K562 (cell line): Measurements from ENCODE around the gene RAPGEFL1. TPM values are rescaled to one million over a fixed set of nuclear protein-coding genes. Genes with fewer than 3 reads are reported as not detected.
A peak's percentile ranks its signal among the peaks of the same experiment; 100 is the strongest.

Source experiments
- BRD4 ChIP-seq: fragments of 200-600 bp; sonication (generic); IDR thresholded peaks from 2 replicates; pipeline ENCODE4 v1.6.1; 2017; ENCODE audit warnings: inconsistent platforms
- DPF2 ChIP-seq: fragments of 450-650 bp; IDR thresholded peaks from 2 replicates; pipeline ENCODE4 v1.6.1; 2016
- E2F6 ChIP-seq, 2 experiments: IDR thresholded peaks; 2 replicates each; pipeline ENCODE4 v1.6.1; 2011; ENCODE audit warnings: borderline replicate concordance in 1 of 2, control low read depth in 1 of 2, low read depth in 1 of 2, low read length in 1 of 2, mild to moderate bottlenecking in 1 of 2, mixed read lengths in 1 of 2, moderate library complexity in 1 of 2; ENCODE audit not compliant: insufficient read depth in 1 of 2, insufficient read length in 1 of 2, poor library complexity in 1 of 2, severe bottlenecking in 1 of 2; ENCODE audit errors: extremely low read depth in 1 of 2
- ILF3 ChIP-seq: fragments of 450-650 bp; IDR thresholded peaks from 2 replicates; pipeline ENCODE4 v1.6.1; 2018; ENCODE audit warnings: antibody characterized with exemption, mild to moderate bottlenecking, moderate library complexity, borderline replicate concordance
- L3MBTL2 ChIP-seq: fragments of 450-650 bp; IDR thresholded peaks from 2 replicates; pipeline ENCODE4 v1.6.1; 2016; ENCODE audit warnings: mild to moderate bottlenecking, moderate library complexity
- POLR2AphosphoS5 ChIP-seq: IDR thresholded peaks from 2 replicates; pipeline ENCODE4 v1.6.1; 2011; ENCODE audit warnings: mild to moderate bottlenecking, low read depth, low read length, moderate library complexity; ENCODE audit not compliant: control insufficient read depth, insufficient read depth
- RBM22 ChIP-seq: fragments of 200-400 bp; formaldehyde crosslinking; IDR thresholded peaks from 2 replicates; pipeline ENCODE4 v1.6.1; 2018; ENCODE audit warnings: low read length, low read depth; ENCODE audit not compliant: poor library complexity, severe bottlenecking
- SIN3A ChIP-seq, 2 experiments: fragments of 150-350 bp in 1 of 2; IDR thresholded peaks; 2 replicates each; pipeline ENCODE4 v1.6.1; 2011 to 2016; ENCODE audit warnings: borderline replicate concordance in 2 of 2, low read depth in 2 of 2, low read length in 2 of 2, mild to moderate bottlenecking in 2 of 2, moderate library complexity in 2 of 2; ENCODE audit not compliant: control insufficient read depth in 1 of 2
- THAP12 ChIP-seq: fragments of 250-450 bp; sonication (Bioruptor Pico); IDR thresholded peaks from 2 replicates; pipeline ENCODE4 v1.9.0; 2021; ENCODE audit warnings: mild to moderate bottlenecking, inconsistent platforms
- THRA ChIP-seq: fragments of 450-650 bp; IDR thresholded peaks from 2 replicates; pipeline ENCODE4 v1.6.1; 2017; ENCODE audit warnings: mild to moderate bottlenecking, moderate library complexity
- ZHX1 ChIP-seq: fragments of 150-350 bp; conservative IDR thresholded peaks from 2 replicates; pipeline ENCODE4 v1.6.1; 2014; ENCODE audit warnings: low read length
- ZNF133 ChIP-seq: fragments of 250-450 bp; sonication (Bioruptor Pico); IDR thresholded peaks from 2 replicates; pipeline ENCODE4 v1.4.0; 2020; ENCODE audit warnings: mild to moderate bottlenecking
- ZNF778 ChIP-seq: fragments of 450-650 bp; formaldehyde crosslinking; IDR thresholded peaks from 2 replicates; pipeline ENCODE4 v1.4.0; 2020; ENCODE audit warnings: mild to moderate bottlenecking, moderate library complexity
- ZNF785 ChIP-seq: fragments of 250-450 bp; sonication (Bioruptor Pico); IDR thresholded peaks from 2 replicates; pipeline ENCODE4 v1.4.0; 2020; ENCODE audit warnings: mild to moderate bottlenecking
- polyA plus RNA-seq, 8 experiments: library from polyadenylated mRNA; depleted of rRNA in 4 of 8; stranded (reverse) in 5 of 8; unstranded in 3 of 8; fragments of >200 nt; fragmentation: Nextera tagmentation in 2 of 8; fragmentation: Illumina TruSeq in 1 of 8; extraction: Ambion mirVana in 2 of 8; extraction: Trizol in 1 of 8; gene quantifications; 2 replicates each; pipeline versions ENCODE4 v1.2.1 to v1.2.3, GENCODE V29; 2011 to 2014; ENCODE audit warnings: inconsistent platforms in 1 of 8, missing spikeins in 1 of 8
- total RNA-seq, 7 experiments: library from RNA; depleted of rRNA in 6 of 7; stranded (reverse); fragments of >200 nt in 6 of 7; fragmentation: Illumina TruSeq in 2 of 7; extraction: Trizol in 2 of 7; gene quantifications; 2 replicates each; pipeline versions ENCODE4 v1.2.1 to v1.2.3, GENCODE V29; 2011 to 2021; ENCODE audit warnings: low replicate concordance in 1 of 7

The RAPGEFL1 gene
- total and polyA plus RNA-seq, 9 of the 15 experiments (the other 6 are each of a cell fraction or from before 2014, with no cell fraction given), result 0.18 to 4.1 (median 2.1) TPM

GRCh38 chr17:40177275-40177874, at the start of gene RAPGEFL1 (continued):
- TF ChIP-seq ZNF133 (no peak), ZNF778 (CRISPR knock-in tag) (no peak), ILF3 (no peak), SIN3A (IDR thresholded peaks at IDR 0.05; ENCODE audit: borderline replicate concordance in 2 of 2, control insufficient read depth in 1 of 2, low read depth in 2 of 2, low read length in 2 of 2) (peak in 1 of 2 experiments; percentile 22; a peak in 1 of 4 replicates), ZHX1 (no peak), ZNF785 (CRISPR knock-in tag) (no peak), L3MBTL2 (peak; percentile 94), BRD4 (no peak), THAP12 (0 out of 2 replicates have a peak, but pooled peaks have one; percentile 51), RBM22 (no peak), DPF2 (no peak), POLR2AphosphoS5 (peak; percentile 47; the same call in 1 of the 2 replicates), E2F6 (IDR thresholded peaks at IDR 0.05; ENCODE audit: borderline replicate concordance in 1 of 2, extremely low read depth in 1 of 2, insufficient read depth in 1 of 2, insufficient read length in 1 of 2, low read depth in 1 of 2, low read length in 1 of 2, poor library complexity in 1 of 2, severe bottlenecking in 1 of 2) (peak; percentile 72 to 97), THRA (no peak)
